Measurements from ENCODE around the gene TMEM247.

- TF ChIP-seq POLR2A (IDR thresholded peaks at IDR 0.05) (no peak), CTCF (IDR thresholded peaks at IDR 0.05) (no peak)
Measured at GRCh38 chr2:46469700-46470099, 9.7 kb upstream of the TMEM247 start.
